ENCODE data around the gene ADK.

DNA sequence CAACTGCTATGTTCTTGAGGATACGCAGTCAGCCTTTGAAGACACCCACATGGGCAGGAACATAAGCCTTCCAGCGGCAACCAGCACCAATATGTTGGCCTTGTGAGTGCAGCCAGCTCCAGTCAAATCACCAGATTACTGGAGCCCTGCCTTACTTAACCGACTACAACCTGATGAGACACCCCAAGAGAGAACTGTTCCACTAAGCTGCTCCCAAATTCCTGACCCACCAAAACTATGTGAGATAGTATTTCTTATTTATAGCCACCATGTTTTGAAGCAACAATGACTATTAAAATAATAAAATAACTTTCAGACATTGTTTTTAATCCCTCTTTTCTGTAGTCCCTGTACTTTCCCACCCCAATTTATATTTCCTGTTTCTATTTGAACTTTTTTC, 179.6 kb downstream of the ADK start:
- TF ChIP-seq, protein P1, sequence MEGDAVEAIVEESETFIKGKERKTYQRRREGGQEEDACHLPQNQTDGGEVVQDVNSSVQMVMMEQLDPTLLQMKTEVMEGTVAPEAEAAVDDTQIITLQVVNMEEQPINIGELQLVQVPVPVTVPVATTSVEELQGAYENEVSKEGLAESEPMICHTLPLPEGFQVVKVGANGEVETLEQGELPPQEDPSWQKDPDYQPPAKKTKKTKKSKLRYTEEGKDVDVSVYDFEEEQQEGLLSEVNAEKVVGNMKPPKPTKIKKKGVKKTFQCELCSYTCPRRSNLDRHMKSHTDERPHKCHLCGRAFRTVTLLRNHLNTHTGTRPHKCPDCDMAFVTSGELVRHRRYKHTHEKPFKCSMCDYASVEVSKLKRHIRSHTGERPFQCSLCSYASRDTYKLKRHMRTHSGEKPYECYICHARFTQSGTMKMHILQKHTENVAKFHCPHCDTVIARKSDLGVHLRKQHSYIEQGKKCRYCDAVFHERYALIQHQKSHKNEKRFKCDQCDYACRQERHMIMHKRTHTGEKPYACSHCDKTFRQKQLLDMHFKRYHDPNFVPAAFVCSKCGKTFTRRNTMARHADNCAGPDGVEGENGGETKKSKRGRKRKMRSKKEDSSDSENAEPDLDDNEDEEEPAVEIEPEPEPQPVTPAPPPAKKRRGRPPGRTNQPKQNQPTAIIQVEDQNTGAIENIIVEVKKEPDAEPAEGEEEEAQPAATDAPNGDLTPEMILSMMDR (conservative IDR thresholded peaks at IDR 0.05), result no peak
- TF ChIP-seq EZH2 (IDR thresholded peaks at IDR 0.05; ENCODE audit: low read depth), result no peak
